ENCODE data around the gene MELK.

The MELK gene

DNA sequence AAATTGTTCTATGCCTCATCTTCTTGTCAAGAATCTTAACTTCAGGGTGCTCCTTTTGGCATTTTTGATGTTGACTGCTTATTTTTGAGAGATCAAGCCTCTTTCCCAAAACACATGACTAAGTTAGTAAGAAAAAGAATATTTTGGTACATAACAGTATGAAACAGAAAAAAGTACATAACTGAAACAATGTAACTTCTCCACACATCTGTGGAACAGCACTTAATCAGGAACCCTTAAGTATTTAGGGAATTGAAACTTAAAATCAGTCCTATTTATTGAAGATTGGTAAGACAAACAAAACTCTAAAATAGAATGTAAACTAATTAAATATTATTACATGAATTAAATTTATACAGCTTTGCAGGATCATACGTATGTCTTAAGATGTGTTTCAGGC lies 103.4 kb downstream of the MELK start:
- DNase-seq (ENCODE audit: low spot score), result no peak

GRCh38 chr9:36676778-36677485 lies 104.2 kb downstream of the MELK start:
- no peak for DNase-seq (ENCODE audit: low spot score)

- DNase-seq (ENCODE audit: low spot score), result no peak
Measured at GRCh38 chr9:36677611-36678010, 104.9 kb downstream of the MELK start.

GRCh38 chr9:36679710-36680109 lies 107.0 kb downstream of the MELK start:
- DNase-seq (ENCODE audit: low spot score), result no peak

GRCh38 chr9:36686471-36686870 lies 113.8 kb downstream of the MELK start:
- no peak for DNase-seq (ENCODE audit: low spot score)

GRCh38 chr9:36690412-36691168 lies 117.9 kb downstream of the MELK start:
- no peak for DNase-seq (ENCODE audit: low spot score)

DNA sequence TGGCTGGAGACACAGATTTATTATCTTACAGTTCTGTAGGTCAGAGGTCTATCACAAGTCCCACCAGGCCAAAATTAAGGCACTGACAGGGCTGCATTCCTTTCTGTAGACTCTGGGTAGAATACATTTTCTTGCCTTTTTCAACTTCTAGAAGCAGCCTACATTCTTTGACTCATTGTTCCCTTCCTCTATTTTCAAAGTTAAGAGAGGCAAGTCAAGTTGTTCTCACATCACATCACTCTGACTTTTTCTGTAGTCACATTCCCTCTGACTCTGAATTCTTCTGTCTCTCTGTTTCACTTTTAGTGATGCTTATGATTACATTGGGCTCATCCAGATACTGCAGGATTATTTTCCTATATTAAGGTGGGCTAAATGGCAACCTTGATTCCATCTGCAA lies 119.0 kb downstream of the MELK start:
- DNase-seq (ENCODE audit: low spot score), result no peak

- DNase-seq (ENCODE audit: low spot score), result no peak
Measured at GRCh38 chr9:36698984-36699383, 126.3 kb downstream of the MELK start.

DNA sequence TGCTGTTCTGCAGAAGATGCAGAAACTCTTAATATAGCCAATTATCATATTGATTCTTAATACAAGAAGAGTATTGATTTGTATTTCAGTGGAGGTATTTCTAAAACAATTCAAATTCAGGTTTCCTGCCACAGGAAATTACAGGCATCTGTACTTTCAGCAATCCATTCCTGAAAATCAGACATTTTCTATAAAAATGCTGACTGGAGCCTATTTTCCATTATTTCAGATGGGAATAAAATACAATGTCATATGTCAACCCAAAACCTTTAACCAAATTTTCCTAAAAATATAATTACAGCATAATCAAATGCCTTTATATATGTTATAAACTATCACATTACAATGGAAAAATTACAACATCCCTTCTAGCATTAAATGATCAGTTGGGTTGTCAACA lies 131.5 kb downstream of the MELK start:
- DNase-seq (ENCODE audit: low spot score), result no peak

DNA sequence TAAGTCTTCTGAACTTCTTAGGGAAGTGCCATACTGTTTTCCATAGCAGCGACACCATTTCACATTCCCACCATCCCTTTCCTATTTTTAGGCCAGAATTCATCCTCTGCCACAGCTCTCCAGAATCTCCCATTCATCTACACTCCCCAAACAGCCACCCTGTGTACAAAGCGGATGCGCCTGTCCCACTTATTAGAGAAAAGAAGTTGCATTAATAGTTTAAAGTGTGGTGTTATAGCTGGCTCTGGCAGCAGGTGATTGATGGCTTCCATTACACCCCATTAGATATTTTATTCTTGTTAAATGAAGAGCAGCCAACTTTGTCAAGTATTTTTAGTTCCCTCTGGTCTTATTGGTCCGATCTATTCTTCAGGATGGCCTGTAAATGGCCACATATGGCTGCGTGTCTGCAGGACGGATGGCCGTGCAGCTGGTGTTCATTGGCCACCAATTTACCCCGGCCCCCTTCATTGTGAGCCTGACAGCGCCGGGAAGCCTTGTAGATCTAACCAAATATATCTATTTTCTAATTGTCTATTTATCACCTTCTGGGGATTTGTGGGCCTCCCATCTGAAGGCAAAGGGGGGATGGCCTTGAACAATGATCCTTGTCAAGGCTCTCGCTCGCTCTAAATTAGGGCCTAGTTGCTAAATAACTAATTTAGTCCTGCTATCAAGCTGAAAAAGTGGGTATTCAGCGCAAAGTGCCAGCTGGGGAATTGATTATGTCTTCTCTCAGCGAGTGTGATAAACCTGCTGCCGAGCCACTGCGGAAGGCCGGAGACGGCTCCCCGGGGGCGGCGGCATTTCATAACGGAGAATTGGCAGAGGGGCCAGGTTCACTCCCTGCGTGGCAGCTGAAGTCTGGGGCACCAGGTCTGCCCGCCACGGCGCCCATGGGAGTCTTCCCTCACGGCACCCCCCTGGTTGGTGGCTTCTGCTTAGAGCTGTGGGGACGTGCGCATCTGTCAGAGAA lies 141.1 kb downstream of the MELK start:
- no peak for DNase-seq (ENCODE audit: low spot score)

- DNase-seq (ENCODE audit: low spot score), result no peak
Measured at GRCh38 chr9:36716496-36716895, 143.8 kb downstream of the MELK start.

DNA sequence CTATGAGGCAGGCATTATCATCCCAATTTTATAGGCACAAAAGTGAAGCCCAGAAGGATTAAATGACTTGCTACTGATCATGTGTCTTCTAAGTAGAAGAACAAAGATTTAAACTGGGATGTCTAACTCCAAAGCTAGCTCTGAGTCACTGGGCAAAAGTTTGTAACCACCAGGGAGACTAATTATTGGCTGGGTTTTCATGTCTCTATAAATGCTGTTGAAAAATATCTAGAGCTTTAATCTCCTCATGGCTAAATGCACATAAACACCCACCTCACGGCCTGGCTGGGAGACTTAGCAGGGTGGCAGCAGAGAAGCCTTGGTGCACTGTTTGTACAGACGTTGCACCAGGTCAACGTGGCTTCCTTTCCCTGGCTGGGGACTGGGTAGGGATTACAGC lies 144.6 kb downstream of the MELK start:
- DNase-seq (ENCODE audit: low spot score), result no peak

- DNase-seq (ENCODE audit: low spot score), result no peak
Measured at GRCh38 chr9:36718612-36719011, 145.9 kb downstream of the MELK start.

DNA sequence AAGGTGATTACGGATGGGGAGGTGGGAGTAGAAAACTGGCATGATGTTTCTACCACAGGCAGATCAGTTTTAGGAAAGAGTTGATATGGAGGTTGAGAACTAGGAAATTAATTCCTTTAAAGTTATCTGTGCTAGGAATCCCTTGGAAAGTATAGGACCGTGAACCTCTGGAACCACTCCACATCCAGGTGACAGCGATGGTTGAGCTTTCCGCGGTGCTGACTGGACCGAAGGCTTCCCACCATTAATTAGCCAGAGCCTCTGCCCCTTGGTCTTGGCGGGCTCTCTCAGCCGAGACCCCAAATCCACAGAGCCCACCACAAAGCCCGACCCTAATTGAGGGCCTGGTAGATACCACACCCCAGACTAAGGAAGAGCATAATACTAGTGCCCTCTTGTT lies 147.3 kb downstream of the MELK start:
- no peak for DNase-seq (ENCODE audit: low spot score)

GRCh38 chr9:36721846-36722588 lies 149.3 kb downstream of the MELK start:
- DNase-seq (ENCODE audit: low spot score), result no peak

- no peak for DNase-seq (ENCODE audit: low spot score)
Measured at GRCh38 chr9:36725777-36726356, 153.2 kb downstream of the MELK start.

Data from left forelimb (tissue), 1 donor.